ENCODE results near the gene EFCAB10.
"Not testable (repeated sequence)": the region's sequence is repeated elsewhere in the genome, so short reads cannot be mapped to it uniquely, and the experiment has no call there.

Gene EFCAB10

DNA sequence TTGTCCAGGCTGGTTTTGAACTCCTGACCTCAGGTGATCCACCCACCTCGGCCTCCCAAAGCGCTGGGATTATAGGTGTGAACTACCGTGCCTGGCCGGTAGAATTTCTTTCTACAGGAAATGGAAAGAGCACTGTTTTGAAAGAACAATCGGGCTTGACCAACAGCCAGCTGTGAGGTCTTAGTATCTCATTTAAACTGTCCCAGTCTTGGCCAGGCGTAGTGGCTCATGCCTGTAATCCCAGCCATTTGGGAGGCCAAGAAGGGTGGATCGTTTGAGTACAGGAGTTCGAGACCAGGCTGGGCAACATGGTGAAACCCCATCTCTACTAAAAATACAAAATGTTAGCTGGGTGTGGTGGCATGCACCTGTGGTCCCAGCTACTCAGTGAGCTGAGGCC is 17.8 kb upstream of the EFCAB10 start:
- DNase-seq (ENCODE audit: low read depth in 2 of 2) = not testable (repeated sequence)

DNA sequence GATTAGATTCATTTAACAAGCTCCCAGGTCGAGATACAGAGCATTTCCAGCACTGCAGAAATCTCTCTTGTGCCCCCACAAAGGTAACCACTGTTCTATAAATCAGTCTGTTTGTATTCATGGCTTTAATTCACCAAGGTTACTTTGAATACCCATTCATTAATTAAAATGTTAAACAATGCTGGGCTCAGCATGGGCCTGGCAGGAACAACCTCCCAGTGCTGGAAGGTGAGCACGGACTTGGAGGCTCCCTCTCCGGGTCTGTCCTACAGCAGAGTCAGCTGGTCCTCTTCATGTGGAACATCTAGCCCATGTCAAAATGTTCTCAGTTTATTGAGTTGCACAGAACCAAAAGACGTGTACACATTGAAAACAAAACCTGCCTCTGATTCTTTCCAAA is 15.6 kb upstream of the EFCAB10 start:
- DNase-seq (ENCODE audit: low read depth in 2 of 2) = no peak

DNA sequence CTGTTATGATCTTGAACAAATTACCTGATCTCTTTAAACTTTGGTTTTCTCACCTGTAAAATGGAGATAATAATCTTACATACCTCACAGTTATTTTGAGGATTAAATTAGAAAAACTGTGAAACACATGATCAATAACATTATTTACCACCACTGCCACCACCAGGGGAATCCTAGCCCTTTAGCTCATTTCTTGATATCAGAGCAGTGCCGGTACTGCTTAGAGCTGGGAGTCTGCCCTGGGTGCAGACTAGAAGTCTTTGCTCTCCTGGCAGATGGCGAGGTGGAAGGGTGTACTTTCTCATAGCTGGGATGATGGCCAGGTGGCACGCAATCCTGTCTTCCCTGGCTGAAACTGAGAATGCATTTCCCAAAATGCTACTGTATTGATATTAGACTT is 12.7 kb upstream of the EFCAB10 start:
- no peak for DNase-seq (ENCODE audit: low read depth in 2 of 2)

DNA sequence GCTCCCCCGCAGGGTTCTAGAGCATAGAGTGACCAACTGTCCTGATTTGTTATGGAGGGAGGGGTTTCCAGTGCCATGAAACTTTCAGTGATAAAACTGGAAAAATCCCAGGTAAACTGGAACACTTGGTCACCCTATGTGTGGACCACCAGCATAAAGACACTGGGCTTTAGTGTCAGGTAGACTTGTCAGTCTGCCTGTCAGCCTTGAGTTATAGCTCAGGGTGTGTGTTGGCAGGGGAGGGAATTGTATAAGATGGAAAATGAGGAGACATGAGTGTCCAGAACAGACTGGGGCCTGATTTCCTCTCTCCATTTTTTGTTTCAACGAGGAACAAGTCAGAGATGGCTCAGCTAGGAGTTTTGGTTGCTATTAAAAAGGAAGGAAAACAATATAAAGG is 10.2 kb upstream of the EFCAB10 start:
- DNase-seq (ENCODE audit: low read depth in 2 of 2) = no peak

DNA sequence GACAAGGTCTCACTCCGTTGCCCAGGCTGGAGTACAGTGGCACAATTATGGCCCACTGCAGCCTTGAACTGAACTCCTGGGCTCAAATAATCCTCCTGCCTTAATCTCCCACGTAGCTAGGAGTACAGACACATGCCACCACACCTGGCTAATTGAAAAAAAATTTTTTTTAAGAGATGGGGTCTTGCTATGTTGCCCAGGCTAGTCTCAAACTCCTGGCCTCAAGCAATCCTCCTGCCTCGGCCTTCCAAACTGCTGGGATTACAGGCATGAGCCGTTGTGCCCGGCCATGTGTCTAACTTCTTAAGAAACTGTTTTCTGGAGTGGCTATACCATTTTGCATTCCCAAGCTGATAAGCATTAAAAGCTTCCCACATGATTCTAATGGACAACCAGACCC is 9.5 kb upstream of the EFCAB10 start:
- DNase-seq (ENCODE audit: low read depth in 2 of 2) = no peak

DNA sequence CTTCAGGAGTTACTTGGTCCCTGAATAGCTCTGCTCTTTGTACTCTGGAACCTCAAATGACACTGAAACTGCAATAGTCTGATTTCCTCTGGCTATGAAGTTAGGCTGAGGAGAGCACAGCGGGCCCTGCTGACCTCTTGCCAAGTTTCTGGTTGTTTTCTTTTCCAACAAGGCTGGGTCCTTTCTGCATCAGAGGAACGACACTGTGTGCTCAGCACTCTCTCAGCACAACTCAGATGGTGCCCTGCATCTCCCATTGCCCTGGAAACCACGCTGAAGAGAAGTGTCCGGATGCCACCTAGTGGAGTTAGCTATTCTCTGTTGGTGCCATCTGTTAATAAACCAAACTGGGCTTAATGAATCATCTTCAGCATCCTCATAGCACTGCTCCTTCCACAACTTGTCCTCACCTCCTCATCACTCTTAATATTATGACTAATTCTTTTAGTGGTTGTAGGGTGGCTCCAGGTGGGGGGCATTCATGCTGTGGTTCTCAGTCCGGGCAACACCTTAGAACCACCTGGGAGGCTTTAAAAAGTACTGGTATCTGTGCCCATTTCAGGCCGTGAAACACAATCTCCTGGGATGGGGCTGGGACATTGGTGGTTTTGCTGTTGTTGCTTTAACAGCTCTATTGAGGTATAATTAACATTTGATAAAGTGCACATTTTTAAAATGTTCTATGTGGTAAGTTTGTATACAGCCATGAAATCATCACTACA is 8.2 kb upstream of the EFCAB10 start:
- DNase-seq (ENCODE audit: low read depth in 2 of 2) = peak; percentile 33 to 37

DNA sequence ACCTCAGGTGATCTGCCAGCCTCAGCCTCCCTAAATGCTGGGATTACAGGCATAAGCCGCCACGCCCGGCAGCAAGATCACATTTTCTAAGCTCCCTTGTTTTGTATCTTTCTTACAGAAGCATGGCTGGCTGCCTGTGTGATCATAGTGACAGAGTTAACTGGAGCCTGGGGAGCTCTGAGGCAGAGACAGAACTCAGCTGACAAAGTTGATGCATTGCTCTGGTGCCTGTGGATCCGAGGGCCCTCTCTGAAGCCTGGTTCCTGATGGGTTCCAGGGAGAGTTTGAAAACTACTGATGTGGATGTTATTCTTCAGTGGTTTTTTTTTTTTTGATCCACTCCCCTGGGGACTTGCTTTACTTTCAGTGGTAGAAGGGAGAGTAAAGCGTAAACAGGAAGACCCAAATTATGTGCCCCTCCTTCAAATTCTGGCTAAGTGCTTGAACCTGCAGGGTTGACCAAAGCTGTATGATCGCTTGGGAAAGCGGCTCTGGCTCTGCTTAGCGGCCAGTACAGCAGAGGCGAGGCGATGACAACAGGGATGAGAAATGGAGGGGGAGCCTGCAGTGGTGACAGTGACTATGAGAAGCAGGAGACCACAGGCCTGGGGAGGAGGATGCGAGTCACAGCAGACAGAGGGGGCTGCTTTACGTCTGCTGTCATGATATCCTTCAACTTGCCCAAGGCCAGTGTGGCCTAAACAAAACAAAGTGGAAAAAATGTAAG is 6.8 kb upstream of the EFCAB10 start:
- no peak for DNase-seq (ENCODE audit: low read depth in 2 of 2)

DNA sequence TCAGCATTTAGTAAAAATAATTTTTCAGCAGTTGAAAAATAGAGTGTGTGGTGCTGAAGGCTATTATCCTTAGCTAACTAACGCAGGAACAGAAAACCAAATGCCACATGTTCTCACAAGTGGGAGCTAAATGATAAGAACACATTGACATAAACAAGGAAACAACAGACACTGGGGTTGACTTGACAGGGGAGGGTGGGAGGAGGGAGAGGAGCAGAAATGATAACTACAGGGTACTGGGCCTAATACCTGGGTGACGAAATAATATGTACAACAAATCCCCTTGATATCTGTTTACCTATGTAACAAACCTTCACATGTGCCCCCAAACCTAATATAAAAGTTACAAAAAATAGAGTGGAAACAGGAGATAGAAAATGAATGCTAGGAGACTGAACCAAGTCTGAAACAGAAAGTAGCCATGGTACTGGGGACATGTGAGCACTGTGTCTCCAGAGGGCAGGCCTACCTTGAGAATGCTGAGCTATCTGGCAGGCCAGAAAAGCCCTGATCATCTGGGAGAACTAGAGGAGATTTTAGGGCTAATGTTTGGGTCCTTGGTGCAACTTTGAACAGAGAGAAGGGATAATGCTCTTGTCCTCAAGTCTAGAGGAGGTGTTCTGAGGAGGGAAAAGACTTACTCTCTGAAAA is 4.7 kb upstream of the EFCAB10 start:
- no peak for DNase-seq (ENCODE audit: low read depth in 2 of 2)

DNA sequence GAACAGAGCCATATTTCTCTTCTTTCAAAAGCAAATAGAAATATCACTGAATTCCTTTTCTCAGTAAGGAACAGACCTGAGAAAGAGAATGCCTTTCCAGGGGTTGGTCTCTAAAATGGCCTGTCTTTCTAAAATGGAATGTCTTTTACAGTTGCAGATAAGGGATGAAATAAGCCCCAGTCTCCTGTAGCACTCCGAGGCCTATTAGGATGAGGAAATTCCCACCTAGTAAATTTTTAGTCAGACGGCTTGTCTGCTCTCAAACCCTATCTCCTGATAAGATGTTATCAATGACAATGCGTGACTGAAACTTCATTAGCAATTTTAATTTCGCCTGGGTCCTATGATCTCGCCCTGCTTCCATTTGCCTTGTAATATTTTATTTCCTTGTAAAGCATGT is 2.9 kb upstream of the EFCAB10 start:
- no peak for DNase-seq (ENCODE audit: low read depth in 2 of 2)

DNA sequence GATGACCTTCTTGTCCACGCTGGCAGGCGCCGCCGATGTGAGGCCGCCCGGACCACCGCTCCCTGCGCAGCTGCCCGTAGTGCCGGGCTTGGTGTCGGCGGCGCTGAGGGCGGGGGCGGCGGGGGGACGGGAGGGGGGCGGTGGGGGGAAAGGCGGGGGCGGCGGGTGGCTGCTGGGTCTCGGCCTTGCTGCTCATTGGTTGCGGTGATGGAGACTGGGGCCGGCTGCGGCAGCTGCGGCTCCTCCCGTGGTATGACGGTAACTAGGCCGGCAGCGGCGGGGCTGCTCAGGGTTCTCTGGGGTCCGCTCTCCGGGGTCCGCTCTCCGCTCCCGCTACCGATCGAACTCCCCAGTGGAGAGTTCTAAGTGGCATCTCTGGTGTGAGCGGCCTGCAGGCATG is 1.8 kb upstream of the EFCAB10 start:
- DNase-seq (ENCODE audit: low read depth in 2 of 2) = no peak

DNA sequence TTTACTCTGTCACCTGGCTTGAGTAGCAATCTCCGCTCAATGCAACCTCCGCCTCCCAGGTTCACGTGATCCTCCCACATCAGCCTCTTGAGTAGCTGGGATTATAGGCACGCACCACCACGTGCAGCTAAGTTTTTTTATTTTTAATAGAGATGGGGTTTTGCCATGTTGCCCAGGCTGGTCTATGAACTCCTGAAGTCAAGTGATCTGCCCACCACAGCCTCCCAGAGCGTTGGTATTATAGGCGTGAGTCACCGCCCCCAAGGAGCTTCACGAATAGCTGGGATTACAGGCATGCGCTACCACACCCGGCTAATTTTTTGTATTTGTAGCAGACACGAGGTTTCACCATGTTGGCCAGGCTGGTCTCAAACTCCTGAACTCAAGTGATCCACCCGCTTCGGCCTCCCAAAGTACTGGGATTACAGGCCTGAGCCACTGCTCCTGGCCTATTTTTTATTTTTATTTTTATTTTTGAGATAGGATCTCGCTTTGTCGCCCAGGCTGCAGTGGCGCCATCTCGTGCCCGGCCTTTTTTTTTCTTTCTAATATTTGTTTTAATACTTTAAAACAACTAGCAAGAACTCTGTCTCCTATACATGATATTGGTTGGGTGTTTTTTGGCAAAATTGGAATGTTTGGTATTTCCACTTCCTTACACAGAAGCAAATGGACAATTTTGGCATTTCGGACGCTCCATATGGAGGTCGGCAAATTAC is 1.1 kb downstream of the EFCAB10 start:
- DNase-seq (ENCODE audit: low read depth in 2 of 2) = no peak

DNA sequence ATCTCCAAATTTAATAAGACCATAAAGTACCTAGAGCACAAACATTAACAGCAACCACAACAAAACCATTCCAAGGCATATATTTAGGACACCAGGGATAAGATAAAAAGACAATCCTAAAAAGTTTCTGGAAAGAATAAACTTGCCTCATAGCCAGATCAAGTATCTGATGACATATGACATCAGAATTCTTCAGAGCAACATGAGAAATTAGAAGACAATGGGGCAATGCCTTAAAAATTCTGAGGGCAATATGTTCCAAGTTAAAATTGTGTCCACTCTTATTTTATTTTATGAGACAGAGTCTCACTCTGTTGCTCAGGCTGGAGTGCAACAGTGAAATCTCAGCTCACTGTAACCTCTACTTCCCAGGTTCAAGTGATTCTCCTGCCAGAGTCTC is 2.8 kb downstream of the EFCAB10 start:
- DNase-seq (ENCODE audit: low read depth in 2 of 2) = no peak

DNA sequence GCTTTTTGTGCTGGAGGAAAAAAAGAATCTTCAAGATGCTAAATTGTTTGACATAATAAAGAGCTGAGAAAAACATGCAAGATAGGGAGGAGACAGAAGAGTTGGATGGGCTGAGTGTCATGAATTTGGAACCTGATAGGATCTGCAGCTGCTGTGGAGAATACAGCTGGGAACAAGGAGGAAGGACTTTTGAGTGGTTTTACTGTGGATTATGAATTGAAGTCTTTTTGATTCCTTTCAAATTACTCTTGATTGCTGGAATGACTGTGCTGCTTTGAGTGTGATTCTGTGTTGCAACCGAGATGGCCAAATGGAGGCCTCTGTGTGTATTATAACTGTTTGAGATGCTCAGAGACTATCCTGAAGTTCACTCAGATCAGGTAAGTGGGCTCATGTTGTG is 4.0 kb downstream of the EFCAB10 start:
- no peak for DNase-seq (ENCODE audit: low read depth in 2 of 2)

DNA sequence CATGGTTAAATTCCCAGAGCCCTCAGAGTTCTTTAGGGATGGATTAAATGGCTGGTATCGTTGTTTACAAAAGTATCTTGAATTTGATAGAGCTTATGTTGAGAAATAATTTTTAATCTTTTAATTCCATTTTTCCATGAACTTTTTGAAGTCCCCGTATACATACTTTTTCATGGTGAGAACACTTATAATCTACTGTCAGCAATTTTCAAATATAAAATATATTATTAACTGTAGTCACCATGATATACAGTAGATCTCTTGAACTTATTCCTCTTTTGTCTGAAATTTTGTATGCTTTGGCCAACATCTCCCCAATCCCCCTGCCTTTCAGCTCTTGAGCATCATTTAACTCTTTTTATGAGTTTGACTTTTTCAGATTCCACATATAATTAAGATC is 9.4 kb downstream of the EFCAB10 start:
- DNase-seq (ENCODE audit: low read depth in 2 of 2) = no peak

DNA sequence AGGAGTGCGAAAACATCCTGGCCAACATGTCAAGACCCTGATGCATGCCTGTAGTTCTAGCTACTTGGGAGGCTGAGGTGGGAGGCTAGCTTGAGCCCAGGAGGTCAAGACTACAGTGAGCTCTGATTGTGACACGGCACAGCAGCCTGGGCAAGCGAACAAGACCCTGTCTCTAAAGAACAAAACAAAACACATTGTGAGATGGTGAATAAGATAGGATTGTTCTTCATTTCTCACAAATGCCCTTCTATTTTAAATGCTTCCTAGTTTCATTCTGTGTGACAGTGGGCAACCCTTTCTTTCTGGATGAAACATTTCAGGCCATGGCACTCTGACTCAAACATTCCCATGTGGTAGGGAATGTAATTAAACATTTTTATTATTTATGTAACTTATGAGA is 13.5 kb downstream of the EFCAB10 start:
- DNase-seq (ENCODE audit: low read depth in 2 of 2) = no peak

DNA sequence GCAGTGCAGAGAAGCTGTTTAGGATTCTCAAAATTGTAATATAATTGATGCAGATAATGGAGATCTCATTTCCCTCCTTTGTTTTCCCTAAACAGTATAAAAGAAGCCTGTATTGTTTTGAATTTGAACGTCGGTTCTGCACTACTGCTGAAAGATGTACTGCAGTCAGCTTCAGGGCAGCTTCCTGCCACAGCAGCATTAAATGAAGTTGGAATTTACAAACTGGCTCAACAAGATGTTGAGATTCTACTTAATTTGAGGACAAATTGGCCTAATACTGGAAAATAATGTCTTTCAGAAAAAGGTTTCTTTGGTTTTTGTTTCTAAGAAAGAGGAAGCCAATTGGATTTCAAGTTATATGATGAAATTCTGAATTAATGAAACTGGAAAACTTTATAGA is 14.3 kb downstream of the EFCAB10 start:
- DNase-seq (ENCODE audit: low read depth in 2 of 2) = no peak

DNA sequence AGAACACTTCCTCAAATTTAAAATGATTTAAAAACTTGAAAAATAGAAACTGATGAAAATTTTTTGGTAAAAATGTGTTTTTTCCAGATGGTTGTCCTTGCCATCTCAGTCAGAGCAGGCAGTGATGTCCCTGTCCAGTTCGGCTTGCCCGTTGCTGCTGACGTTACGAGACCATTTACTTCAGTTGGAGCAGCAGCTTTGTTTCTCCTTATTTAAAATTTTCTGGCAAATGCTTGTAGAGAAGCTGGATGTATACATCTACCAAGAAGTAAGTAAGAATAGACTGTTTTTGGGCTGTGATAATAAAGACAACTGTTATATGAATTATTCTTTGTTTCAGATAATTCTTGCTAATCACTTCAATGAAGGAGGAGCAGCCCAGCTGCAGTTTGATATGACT is 16.1 kb downstream of the EFCAB10 start:
- no peak for DNase-seq (ENCODE audit: low read depth in 2 of 2)

DNA sequence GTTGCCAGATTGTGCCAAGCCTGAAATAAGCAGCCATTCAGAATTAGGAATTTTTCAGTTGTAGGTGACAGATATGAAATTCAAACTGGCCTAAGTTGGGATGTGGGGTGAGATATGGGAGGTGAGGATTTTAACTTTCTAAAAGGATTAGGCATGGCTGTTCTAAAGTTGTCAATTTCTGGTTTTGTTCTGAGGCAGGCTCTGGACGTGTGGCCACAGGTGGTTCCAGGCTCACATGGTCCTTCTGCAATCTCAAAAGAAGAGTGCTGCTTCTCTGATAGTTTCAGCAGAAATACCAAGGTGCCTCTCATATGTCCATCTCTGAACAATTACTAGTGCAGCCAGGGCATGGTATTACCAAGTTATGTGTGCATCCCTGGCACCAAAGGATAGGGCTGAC is 21.4 kb downstream of the EFCAB10 start:
- DNase-seq (ENCODE audit: low read depth in 2 of 2) = no peak

DNA sequence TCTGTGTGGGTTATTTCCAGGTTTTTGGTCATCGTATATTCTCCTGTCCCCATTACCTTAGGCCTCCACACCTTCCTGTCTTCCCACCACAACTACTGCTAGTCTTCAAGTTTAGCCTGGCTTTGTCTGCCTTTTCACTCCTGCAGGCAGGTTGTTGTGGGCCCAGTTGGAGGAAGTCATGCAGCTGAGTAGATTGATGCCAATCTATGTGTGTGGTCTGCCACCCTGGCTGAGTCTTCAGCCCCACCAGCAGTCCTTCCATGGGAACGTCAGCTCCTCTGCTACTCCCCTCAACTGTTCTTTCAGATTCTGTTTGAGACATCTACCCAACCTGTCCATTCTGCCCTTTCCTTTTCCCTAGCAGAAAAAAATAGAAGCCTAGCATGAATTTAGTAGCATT is 43.0 kb downstream of the EFCAB10 start:
- no peak for DNase-seq (ENCODE audit: low read depth in 2 of 2)

DNA sequence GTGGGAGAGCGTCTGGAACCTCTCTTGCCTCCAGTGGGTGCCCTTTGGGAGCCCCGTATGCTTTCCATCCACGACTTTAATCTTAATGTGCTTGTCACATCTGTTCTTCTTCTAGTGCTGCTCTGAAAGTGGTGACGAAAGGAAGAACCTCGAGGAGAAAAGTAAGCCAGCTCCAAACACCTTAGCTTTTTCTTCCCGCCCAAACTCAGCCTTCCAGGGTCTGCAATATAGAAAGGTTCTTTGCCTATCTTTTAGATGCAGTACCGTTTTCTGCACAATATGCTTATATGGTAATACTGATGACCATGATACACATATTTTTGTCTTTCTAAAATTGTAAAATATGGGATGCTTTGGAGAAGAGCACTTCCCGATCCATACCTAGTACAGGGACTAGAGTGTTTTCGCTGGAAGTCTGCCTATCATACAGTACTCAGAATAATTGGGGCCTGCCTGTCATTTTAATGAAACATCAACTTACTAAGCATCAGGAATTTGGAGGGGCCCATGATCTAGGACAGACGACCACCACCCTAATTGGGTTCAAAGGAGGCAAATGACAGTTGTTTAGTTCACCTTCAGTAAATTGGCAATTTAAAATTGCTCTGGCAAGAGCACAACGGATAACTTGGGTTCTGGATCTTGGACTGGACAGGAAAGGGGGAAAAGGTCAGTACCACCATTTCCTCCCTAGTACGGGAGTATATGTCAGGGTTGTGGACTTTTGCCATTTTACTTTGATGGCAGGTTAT is 48.4 kb downstream of the EFCAB10 start:
- DNase-seq (ENCODE audit: low read depth in 2 of 2) = no peak

DNA sequence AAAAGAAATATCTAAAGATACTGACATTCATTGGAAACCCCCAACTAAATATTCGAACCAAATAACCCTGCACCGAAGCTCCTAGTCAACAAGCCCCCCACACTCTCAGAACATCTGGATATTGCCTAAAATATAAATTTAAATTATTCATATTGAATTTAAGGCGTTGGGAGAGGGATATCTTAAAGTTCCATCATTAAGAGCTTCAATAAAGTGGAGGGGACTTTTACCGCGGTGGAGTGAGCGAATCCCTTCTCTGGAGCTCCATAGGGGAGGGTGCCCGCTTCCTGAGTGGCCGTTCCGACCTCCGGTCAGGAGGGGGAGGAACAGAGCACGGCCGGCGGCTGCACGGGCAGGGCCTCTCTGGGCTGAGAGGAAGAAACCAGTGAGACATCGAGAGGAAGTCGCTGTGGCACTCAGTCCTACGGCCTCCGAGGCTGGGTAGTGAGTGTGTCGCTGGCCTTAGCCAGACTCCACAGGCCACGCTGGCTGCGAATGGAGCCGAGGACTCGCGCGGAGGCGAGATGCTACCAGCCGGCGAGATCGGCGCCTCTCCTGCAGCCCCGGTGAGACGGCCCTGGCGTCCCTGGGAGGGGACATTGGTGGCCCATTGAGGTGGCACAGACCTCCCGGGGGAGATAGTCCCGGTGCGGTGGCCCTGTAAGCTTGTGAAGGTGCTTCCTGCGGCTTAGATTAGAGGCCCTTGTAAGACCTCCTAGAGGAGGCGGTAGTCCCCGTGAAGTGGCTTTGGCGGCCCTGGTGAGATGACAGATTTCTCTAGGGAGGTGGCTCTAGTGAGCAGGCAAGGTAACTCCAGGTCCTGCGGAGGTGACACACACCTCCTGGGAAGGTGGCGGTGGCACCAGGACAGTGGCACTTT is 49.3 kb downstream of the EFCAB10 start, which contains the start of gene RINT1:
Gene RINT1 (plus strand): TSS at position 410 of the 880 bp plus-strand sequence. CDS start 115 bp downstream, at position 525.
- peak; percentile 62 to 73 for DNase-seq (ENCODE audit: low read depth in 2 of 2)

Data from fibroblast of skin of left biceps (primary cell).